Measurements from ENCODE around the gene CCNY.
"Not testable (repeated sequence)": the region's sequence is repeated elsewhere in the genome, so short reads cannot be mapped to it uniquely, and the experiment has no call there.

Gene CCNY

DNA sequence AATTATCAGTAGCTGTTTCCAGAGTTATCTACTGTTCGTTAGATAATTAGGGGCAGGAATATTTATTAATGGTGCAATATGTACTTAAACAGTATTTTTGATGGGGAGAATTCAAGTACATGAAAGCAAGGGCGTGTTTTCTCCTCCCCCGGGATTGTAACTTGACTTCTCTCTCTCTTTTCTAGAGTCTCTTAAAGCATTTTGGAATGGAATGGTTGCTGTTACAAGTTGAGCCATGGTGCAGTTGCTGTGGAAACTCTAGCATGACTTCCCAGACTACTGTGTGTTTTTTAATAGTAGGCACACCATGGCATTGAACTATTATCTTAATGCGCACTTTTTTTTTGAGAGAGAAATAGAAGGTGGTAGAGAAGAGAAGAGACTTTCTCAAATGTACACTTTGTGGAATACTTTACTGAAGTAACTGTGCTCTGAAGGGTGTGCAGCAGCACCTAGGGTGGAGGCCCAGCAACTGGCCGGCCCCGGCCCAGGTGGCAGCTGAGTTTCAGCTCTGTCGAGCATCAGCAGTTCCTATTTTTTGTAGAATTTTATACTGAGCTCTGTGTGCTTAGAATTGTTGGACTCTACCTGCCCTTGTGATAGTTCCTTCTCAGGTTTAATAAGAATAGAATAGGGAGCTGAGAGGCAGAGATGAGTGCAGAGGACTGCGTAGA lies 64.4 kb downstream of the CCNY start:
- DNase-seq = peak in 1 of 51 donors; percentile 47

DNA sequence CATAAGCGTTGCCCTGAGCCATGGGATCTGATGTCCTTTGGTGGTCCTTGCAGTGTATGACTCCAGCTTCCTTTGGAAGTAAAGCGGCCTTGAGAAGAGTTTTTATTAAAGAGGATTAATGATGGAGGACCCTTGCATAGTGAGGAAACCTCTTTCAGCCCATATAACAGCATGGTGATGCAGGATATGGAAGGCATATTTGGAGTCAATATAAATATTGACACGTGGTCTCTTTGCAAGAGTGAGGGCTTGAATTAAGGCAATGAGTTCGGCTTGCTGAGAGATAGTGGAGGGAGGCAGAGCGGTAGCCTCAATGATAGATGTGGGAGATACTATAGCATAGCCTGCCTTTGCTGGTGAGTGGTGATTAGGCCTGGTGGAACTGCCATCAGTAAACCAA lies 67.2 kb downstream of the CCNY start:
- DNase-seq = not testable (repeated sequence)

DNA sequence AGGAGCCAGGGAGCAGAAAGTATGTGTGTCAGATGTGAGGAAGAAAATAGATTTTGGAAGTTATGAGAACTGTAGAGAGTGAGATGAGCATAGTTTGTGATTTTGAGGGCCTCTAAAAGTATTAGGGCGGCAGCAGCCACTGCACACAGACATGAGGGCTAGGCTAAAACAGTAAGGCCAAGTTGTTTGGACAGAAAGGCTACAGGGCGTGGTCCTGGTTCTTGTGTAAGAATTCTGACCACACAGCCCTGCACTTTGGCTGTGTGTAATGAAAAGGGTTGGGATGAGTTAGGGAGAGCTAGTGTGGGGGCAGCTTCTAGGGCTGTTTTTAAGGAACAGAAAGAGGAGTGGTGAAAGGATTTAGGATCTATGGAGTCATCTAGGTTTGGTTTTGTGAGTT lies 67.8 kb downstream of the CCNY start:
- not testable (repeated sequence) for DNase-seq

DNA sequence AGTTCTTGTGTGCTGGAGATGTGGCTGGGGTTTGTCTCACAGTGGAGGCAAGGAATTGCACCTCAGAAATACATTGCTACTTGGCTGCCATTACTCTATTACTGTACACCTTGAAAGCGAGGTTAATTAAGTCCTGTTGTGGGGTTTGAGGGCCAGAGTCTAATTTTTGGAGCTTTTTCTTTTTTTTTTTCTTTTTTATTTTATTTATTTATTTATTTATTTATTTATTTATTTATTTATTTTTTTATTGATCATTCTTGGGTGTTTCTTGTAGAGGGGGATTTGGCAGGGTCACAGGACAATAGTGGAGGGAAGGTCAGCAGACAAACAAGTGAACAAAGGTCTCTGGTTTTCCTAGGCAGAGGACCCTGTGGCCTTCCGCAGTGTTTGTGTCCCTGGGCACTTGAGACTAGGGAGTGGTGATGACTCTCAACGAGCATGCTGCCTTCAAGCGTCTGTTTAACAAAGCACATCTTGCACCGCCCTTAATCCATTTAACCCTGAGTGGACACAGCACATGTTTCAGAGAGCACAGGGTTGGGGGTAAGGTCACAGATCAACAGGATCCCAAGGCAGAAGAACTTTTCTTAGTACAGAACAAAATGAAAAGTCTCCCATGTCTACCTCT lies 69.8 kb downstream of the CCNY start:
- not testable (repeated sequence) for DNase-seq

DNA sequence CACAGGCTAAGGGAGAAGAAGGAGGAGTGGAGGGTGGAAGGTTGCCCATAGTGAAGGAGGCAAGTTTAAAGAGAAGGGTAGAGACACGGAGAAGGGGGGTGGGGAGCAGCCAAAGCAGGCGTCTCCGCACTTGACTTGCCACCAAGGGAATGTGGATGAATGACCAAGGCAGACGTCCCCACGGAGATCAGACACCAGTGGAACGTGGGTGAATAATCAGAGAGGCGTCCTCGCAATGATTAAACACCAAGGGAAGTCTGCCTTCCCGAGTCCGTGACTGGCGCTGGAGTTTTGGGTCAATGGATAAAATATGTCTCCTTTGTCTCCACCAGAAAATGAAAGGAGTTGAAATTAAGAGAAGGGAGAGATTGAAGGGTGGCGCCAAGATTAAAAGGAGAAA lies 71.4 kb downstream of the CCNY start:
- not testable (repeated sequence) for DNase-seq

DNA sequence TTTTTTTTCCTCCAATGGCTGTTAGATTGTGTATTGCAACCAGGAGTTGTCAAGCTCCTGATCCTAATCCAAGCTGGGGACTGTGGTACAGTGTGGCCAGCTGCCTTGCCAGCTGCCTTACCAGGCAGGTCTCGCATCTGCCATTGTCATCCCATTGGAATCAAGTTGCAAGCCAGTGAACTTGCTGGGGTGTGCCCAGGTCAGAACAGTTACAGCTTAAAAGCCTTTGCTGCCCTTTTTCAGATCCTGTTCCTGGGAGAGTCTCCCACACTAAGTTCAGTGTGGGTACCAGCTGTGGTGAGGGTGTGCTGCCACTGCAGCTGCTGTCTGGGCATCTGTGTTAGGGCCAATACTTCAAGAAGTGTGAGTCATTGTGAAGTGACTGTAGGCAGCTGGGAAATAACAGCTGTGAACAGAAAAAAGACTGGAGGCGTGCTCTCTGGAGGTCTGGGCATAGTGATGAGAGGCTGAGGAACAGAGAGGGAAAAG lies 72.8 kb downstream of the CCNY start:
- DNase-seq = peak in 25 of 51 donors; percentile 9 to 60 (median 29)

DNA sequence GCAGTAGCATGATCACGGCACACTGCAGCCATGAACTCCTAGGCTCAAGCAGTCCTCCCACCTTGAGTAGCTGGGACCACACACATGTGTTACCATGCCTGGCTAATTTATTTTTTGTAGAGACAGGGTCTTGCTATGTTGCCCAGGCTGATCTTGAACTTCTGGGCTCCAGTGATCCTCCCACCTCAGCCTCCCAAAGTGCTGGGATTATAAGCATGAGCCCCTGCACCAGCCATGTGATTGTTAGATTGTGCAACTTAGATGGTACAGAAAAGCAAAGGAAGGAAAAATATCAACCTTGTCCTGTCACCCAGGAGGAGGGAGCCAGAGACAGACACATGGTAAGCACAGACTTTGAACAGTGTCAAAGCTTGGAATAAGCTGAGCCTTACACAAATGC lies 73.5 kb downstream of the CCNY start:
- no peak for DNase-seq

DNA sequence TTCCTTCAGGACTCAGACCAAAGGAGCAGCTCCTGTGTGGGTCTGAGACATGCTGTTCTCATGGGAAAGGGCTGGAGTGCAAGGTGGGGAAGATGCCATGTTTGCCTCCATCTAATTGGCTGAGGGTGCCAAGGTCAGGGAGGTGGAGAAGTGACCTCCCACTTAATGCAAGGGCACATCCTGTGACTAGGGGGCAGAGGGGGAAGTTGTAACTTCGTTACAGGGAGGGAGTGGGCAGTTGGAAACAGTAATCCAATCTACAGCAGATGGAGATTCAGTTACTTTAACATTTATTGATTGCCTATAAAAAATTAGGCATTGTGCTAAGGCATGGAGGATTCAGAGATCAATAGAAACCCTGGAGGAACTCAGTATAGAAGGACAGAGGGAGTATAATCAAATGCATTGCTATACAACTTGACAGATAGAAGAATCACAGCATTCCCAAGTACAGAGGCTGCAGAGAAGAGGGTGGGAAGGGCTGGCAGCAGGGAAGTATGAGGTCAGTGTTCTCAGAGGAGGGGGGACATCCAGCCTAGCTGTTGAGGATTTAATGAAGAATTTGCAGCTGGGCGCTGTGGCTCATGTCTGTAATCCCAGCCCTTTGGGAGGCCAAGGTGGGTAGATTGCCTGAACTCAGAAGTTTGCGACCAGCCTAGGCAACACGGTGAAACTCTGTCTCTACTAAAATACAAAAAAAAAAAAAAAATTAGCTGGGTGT lies 75.9 kb downstream of the CCNY start:
- DNase-seq = no peak

DNA sequence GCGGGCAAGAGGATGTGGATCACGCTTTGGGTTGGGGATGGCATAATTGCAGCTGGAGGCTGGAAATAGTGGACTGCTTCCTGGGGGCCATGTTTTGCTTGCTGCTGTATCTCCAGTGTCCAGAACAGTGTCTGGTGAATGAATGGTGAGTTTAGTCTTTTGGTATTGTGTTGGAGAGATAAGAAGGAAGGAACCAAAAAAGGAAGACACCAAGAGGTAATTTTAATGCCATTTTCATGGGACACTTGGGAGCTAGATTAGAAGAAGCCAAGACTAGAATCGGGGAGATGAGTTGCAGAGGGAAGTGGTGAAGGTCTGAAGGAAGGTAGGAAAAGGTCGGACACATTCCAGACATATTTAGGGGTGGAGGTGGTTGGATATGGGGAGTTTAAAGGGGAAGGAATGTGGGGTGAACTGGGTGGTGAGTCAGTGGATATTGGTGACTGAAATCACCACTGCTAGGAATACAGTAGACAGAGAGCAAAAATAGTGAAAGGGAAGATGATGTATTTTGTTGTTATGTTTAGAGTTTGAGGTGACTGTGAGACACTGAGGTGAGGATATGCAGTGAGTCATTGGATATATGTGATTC lies 76.7 kb downstream of the CCNY start:
- DNase-seq = no peak

DNA sequence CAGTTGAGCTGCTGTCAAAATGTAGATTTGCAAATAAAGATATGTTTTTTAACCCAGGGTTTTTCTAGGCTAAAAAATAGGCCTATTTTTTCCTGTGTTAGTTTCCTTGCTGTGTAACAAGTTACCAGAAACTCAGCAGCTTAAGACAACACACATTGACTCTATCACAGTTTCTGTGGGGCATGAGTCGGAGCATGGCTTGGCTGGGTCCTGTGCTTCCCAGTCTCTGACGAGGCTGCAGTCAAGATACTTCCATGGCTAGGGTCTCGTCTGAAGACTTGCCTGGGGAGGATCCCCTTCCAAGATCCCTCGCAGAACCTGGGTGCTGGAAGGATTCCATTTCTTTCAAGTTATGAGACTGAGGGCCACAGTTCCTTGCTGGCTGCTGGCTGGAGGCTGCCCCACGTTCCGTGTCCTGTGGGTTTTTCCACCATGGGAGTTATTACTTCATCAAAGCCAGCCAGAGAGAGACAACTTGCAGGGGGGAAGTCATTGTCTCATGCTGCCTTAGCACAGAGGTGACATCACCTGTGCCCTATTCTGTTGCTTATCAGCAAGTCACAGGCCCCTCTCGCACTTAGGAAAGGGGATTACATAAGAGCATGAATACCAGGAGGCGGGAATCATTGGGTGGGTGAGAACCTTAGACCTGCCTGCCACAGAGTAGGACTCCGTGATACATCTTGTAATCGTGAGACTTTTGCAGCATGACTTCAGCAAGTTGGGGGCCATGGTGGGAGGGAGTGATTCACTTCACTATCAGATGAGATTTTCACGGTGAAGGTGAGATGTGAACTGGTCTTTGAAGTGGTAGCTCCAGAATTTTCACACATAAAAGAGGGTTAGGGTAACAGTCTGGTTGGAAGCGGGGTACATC lies 77.9 kb downstream of the CCNY start:
- DNase-seq = peak in 1 of 51 donors; percentile 19

DNA sequence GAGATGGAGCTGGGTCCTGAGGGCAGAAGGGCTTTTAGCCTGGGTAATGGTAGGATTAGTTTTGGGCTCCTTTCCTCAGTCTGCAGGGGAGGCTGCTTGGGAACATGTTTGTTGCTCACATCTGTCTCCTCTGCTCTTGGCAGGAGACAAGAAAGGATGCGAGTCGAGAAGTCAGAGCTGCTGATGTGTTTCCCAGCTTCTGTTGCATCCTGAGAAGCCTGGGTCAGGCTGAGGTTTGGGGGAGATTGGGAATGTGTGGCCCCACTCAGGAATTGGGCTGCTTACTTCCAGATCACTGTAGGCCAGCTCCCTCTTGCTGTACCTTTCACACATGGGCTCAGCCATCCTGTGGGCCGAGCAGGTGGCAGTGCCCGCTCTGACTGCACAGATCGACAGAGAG lies 79.2 kb downstream of the CCNY start:
- DNase-seq = peak in 1 of 51 donors; percentile 16

DNA sequence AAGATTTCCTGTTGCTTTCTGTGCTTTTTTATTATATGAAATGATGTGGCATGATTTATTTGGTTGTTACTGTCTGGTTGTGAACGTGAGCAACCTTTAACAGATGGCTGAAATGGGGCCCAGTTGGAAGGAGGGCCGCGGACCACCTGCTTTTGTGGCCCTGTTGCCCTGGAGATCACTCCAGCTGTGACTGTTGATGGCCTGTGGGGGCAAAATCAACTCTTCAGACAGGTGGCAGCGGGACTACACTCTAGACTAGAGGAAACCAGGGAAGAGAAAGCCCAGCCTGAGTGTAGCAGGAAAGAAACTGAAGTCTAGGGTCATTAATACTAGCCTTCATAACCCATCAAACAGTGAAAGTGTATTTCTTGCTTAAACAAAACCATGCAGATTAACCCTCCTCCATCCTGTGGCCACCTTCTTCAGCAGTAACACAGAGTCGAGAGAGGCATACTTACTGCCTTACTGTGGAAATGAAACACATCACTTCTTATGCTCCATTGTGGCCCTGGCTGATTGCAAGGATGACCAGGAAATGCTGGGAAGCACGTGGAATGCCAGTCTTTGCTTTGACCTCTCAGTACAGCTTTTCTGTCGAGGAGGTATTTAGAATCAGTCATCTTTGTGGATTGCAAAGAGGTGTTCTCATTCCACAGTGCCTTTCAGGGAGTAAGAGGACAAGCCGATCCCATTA lies 80.5 kb downstream of the CCNY start:
- DNase-seq = peak in 1 of 51 donors; percentile 15

DNA sequence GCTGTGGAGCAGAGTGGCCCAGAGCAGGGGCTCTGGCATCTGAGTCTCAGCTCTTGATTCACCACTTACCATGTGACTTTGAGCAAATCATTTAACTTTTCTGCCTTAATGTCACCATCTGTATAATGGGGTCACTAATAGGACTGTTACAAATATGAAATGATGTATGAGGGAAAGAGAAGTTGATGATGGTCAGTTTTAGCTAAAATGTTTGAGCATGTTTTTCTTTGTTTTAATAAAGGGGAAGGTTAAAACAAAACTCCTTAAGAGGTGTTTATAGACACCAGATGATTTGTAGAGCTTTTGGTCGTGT lies 81.0 kb downstream of the CCNY start:
- no peak for DNase-seq

DNA sequence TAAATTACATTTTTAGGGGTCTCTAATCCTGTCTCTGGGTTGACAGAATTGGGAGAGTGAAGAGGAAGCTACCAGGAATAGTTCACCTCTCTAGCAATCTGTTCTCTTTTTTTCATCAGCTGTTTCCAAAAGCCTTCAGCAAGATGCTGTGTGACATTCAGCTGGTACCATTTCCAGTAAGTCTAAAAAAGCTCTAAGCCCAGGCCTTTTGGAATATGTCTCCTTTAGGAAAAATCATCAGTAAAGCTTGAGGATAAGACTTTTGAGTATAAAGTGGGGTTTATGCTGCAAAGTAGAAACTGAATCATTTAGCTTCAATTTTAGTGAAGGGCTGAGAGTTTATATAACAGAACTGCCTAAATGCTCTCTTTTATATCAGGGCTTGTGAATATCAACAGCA lies 81.5 kb downstream of the CCNY start:
- DNase-seq = peak in 1 of 51 donors; percentile 54

DNA sequence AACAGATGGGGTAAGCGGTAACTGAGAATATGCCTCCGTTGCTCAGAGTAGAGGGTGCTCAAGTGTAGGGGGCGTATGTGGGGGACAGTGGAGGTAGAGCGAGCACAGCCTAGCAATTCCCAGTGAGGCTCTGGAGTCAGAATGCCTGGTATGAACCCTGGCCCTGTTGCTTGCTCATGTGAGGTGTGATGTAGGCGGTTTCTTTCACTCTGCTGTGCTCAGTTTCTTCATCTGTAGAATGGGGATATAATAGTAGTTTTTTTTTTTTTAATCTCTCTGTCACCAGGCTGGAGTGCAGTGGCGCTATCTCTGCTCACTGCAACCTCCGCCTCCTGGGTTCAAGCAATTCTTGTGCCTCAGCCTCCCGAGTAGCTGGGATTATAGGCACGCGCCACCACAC lies 82.3 kb downstream of the CCNY start:
- not testable (repeated sequence) for DNase-seq

DNA sequence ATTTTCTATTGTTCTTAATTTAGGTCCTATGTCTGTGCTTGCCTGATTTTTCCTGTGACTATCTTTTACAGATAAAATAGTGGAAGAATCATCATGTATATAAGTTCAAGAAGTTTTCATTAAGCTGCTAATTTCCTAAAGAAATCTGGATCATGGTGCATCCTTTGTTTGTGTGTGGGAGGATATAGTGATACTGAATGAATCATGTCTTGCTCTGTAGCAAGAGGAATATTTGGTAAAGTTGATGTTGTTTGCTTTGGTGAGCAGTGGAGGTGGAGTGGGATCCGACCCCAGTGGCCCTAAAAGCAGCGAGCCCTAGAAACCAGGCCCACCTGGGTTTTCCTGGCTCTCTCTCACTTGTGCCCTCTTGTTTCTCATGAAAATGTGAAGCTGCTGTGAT lies 83.7 kb downstream of the CCNY start:
- DNase-seq = no peak

DNA sequence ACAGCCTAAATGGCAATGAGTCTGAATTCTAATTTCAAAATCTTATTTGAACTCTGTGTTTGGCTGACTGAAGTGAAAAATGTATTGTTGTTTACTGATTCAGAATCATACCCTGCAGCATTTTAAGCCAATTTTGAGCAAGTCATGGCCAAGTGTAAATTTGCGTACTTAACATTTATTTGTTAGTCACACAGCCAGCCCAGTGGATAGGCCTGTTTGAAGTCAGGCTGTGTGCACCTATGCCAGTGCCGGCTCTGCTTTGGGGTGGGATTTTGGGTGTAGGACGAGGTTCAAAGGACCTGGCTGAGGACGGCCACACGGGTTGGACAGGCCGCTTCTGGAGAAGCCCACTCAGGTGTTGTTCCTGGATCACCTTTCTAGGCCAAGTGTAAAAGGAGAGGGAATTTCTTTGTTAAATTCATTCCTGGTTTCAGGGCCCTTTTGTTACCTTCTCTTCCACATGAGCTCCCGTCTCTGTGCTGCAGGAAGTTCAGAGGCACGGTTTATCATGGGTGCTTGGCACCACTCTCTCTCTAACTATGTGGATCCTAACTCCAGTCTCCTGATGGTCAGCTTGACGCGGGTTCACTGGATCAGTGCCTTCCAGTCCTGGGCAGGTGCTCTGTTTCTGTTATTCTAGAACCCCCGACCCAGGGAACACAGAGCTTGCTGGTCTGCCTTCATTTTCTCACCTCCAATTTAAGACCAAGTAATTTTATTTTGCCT lies 84.7 kb downstream of the CCNY start:
- DNase-seq = peak in 1 of 51 donors; percentile 21

DNA sequence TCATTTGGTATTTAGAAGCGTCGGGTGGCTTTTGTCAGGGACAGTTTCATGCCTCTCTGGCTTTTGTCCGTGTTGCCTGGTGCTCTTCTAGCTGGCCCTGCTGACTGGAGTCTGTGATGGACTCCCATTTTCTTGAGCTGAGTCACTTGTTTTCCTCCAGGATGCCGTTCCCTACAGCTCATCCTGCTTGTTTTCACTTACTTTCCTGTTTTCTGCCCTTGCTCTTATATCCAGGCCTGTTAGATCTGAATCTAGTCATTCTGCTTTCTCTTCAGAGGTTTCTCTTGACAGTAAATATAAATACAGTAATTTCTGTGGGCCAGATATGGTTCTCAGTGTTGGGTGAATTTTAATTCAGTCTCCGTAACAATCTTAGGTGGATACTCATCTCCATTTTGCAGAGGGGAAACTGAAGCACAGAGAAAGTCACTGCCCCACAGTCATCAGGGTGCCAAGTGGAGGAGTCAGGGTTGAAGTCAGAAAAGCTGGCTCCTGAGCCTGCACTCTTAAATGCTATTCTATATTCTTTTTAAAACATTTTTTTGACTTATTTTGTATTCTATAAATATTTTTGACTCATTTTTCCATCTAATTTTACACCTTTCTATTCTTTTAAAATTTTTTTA lies 85.4 kb downstream of the CCNY start:
- DNase-seq = peak in 9 of 51 donors; percentile 16 to 55 (median 24)

DNA sequence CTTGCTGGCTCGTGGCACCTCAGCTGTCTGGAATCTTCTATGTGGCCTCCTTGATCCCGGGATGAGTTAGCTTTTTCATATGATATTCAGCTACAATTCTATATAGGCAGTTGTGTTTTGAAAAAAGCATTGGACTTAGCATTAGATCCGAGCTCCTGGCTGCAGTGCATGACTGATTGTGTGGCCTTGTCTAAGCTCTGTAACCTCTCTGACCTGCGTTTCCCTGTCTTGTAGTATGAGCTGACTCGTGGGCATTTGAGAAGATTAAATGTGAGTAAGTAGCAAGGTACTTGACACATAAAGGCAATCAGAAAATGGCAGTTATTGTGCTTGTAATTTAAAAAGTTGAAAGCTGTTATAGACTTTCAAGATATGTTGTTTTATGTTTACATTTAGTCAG lies 85.9 kb downstream of the CCNY start:
- no peak for DNase-seq

Measured in hypothalamus (tissue), 51 donors.